OCI-LY7 (cell line): ENCODE results near the gene NTSR1.

ENCODE experiments used
- EZH2phosphoT487 ChIP-seq: fragments of 200-600 bp; sonication (generic); IDR thresholded peaks from 2 replicates; pipeline ENCODE4 v1.6.1; 2018; ENCODE audit warnings: low read depth, borderline replicate concordance, mild to moderate bottlenecking, mixed run types, antibody characterized with exemption, low read length, moderate library complexity, mixed read lengths
- TF ChIP-seq, protein P1 (sequence below): fragments of 200-600 bp; sonication (generic); conservative IDR thresholded peaks from 2 replicates; pipeline ENCODE4 v1.5.1; 2014; ENCODE audit warnings: mild to moderate bottlenecking, antibody characterized with exemption, low read length, moderate library complexity, mixed read lengths

DNA sequence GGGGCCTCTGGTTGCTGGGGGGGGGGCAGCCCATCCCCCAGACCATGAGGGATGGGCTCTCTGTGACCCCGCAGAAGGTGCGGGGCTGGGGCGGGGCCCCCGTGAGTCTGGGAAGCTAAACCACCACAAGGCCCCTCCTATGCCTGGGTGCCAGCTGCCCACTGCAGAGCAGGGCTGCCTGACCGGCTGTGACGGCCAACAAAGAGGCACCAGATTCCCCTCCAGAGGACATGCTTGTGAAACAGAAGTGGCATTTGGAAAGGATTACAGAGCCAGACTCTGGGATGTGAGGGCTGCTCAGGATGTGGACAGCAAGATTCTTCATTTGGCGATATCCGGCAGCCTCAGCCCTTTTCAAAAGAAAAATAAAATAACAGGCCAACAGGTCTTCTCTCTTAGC is 16.5 kb upstream of the NTSR1 start:
- TF ChIP-seq, protein P1, sequence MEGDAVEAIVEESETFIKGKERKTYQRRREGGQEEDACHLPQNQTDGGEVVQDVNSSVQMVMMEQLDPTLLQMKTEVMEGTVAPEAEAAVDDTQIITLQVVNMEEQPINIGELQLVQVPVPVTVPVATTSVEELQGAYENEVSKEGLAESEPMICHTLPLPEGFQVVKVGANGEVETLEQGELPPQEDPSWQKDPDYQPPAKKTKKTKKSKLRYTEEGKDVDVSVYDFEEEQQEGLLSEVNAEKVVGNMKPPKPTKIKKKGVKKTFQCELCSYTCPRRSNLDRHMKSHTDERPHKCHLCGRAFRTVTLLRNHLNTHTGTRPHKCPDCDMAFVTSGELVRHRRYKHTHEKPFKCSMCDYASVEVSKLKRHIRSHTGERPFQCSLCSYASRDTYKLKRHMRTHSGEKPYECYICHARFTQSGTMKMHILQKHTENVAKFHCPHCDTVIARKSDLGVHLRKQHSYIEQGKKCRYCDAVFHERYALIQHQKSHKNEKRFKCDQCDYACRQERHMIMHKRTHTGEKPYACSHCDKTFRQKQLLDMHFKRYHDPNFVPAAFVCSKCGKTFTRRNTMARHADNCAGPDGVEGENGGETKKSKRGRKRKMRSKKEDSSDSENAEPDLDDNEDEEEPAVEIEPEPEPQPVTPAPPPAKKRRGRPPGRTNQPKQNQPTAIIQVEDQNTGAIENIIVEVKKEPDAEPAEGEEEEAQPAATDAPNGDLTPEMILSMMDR = no peak
- no peak for TF ChIP-seq EZH2phosphoT487
